ENCODE results near the gene CORO2B.

Gene CORO2B

DNA sequence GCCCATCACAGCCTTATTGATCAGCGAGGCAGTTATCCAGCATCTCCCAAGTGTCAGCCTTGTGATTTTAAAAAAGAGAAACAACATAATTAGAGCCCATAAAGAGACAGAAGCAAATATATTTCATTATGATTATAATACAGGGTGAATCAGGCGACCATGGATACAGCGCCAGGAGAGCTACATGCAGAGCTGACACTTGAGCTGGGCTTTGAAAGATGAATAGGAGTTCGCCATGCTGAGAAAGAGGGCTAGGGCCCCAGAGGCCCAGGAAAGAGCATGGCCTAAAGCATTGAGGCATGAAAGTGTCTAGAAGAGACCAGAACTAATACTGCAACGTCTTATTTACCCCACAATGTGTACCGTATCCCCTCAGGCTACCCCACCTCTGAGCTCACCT is 4.2 kb upstream of the CORO2B start:
- no peak for DNase-seq

DNA sequence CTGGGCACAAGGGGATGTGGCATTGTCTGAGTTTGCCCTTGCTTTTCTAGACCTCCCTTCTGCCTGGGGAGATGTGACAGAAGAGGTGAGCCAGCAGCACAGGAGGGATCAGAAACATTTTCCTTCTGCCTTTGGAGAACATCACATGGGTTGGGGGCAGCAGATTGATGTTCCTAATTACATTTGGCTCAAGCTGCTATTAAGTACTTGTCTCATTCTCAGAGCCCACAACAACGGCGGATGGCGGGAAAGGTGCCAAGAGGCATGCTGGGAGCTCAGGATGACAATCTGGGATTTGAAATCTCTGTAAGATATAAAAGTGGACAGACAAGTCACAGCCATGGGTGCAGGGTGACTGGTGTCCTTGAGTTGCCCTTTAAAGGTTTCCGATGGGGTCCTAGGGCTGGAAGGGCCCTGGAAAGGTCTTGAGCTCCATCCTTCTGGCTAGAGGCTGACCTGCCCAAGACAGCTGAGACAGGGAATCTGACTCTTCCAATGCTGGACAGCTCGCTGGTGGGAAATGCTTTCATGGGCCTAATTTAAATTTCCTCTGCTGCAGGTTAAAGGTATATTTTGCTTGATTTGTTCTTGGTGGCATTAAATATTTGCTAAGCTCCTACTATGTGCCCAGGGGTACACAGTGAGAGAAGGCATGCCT is 2.4 kb upstream of the CORO2B start:
- DNase-seq = no peak

DNA sequence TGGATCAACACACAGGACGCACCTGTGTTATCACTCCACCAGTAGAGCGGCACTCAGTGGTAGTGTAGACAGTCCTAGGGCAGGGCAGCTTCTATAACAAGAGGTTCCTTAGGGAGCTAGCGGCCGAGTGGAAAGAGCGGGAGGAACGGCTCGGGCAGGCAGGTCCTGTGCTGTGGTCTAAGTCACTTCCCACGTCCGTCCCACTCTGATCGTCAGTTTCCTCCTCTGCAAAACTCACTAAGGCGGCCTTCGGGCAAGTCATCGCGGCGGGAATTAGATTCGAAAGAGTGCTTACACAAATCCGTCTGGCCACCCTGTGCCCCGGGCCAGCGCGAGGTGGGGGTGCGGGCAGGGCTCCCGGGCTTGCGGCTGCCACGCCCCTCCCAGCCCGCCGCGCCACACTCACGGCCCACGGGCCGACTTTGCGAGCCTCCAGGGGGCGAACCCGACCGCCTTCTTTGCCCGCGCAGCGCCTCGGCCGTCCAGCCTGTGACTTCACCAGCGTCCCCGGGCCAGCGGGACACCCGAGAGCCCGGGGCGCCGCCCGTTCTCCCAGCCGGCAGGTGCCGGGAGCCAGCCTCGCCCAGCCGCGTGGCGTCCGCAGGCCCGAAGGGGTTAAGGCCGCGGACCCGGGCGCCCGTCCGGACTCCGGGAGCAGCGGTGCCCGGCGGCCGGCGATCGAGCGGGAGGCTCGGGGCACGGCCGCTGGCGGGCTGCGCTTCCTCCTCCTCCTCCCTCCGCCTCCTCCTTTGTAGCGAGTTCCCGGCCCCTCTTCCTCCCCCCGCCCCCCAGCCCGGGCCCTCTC is 416 bp upstream of the CORO2B start:
- no peak for DNase-seq

DNA sequence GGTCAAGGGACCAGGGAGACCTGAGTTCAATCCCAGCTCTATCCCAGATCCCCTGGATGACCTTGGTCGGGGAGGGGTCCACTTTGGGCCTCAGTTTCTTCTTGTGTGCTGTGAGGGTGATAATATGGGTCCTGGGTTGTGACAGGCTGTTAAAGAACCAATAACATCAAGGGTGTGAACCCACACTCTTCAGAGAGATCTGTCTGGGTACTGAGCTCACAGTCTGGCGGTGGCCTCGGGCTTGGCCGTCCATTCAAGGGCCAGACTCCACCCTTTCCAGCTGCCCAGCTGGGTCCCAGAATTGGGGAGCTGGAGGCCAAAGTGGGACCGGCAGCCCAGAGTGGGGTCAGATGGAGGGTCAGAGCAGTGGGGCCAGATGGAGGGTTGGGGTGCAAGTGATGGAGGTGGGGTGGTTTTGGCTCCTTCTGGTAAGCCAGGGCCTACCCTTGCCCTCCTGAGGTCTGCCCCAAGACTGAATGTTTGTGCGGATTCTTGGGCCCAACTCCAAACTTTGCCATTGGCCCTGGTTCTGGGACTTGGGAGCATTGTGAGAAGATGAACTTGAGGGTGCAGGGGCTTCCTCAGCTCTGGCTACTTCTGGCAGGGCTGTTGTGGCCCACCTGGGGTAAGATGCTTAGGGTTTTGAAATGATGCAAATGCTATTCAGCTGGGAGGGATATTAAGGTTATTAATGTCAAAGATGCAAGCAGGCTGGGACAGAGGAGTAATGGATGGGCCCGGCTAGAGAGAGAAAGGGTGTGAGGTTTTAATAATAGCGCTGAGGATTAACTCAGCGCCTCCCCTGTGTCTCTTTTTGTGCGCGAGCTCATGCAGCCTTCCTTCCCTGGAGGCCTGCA is 1.5 kb downstream of the CORO2B start:
- DNase-seq = no peak

DNA sequence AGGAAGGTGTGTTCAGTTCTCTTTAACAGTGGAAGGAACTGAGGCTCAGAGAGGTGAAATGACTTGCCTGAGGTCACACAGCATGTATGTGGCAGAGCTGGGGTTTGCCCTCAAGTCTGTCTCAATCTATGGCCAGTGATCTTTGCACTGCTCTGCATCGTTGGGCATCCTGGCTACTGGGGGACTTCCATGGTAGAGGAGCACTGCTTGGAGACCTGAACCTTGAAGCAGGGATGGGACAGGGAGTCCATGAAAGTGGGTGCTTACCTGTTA is 2.0 kb downstream of the CORO2B start:
- DNase-seq = no peak

DNA sequence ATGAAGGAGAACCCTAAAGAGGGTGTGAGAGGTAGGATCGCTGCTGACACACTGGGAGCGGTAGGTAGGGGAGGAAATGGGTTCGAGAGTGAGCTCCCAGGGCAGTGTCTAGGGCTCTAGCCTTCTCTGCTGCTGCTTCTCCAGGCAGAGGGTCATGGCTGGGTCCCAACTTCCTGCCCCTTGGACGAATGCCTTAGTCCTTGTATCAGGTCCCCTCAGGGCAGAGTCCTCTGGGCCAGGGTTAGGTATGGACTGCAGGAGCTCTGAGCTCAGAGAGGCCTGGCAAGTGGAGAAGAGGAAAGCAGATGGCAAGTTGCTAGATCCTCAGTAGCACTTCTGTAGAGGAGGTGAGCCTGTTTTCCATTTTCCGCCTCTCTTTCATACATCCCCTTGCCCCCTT is 2.9 kb downstream of the CORO2B start:
- no peak for DNase-seq

DNA sequence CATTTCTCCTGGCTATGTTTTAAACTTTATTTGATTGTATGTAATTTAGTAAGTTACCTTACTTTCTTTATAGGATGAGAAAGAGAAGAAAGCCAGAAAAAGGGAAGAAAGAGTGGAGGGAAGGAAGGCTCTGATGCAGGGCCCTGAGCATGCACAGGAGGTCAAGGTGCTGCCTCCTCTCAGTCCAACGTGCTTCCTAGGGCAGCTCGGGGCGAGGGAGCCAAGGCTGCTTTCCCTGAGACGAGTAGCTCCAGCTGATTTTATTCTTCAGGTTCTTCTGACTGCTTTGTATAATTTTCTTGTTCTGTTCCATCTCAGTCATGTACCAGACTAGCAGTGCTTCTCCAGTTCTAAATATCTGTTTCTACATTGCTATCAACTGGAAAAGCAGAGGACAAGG is 3.4 kb downstream of the CORO2B start:
- DNase-seq = no peak

DNA sequence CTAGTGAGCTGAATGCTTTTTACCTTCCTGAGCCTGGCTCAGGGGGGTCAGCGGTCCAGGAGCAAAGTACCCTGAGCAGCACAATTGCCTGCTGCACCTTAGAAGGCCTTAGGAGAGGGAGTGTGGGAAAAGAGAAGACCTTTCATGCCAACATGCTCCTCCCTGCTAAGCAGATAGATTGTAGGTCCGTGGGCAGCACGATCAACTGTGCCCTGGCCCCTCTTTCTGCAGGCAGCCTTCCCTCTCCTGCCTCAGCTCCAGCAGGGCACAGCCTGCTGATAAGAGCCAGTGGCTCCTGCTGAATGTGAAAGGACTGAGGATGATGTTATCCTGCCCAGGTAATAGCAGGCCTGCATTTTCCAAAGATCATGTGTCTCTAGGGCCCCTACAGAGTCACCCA is 4.1 kb downstream of the CORO2B start:
- DNase-seq = no peak

DNA sequence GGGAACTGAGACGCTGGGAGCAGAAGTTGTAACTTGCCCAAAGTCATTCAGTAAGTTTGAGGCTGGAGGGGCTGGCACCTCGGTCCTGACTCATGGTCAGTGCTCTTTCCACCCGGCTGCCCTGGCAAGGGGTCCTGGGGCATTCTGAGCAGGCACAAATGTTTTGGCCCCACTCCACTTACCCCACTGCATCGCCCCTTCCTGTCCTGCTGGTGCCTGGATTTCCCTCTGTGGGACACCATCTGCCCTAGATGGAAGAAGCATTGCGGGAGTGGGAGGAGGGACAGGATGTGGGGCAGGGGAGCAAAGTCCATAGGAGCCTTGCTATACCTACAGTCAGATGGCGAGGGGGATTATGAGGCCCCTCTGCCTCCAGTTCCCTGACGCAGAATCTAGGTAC is 4.5 kb downstream of the CORO2B start:
- no peak for DNase-seq

DNA sequence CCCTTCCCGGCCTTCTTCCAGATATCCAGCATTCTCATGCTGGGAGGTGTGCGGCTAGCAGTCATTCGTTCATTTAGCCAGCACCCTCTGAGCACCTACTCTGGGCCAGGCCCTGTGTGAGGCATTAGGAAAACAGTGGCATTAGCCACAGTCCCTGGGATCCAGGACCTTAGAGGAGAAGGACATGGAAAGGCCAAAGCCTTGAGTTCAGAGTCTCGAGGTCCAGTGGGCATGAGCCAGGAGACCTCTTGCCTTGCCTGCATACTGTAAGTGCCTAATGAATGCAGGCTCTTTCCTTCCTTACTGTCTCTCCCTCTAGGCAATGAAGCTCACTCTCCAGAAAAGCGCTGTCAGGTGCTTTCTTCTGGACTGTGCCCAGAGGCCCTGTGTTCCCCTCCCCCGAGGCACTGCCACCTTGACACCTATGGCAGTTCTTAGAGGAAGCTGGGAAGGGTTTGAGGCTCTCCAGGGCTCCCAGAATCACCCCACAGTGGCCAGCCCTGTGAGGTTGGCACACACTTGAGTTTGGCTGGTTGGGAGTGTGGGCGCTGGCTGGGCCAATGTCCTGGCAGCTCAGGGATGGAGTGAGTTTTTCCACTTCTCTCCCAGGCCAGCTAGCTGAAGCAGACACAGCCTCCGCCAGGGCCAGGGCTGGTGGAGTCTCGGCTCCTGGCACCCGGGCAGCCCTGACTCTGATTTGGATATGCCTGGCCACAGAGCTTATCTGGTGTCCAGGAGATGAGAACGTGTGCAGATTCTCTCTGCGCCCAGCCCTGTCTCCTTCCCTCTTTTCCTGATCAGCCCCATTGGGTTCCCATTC is 5.4 kb downstream of the CORO2B start:
- DNase-seq = no peak

DNA sequence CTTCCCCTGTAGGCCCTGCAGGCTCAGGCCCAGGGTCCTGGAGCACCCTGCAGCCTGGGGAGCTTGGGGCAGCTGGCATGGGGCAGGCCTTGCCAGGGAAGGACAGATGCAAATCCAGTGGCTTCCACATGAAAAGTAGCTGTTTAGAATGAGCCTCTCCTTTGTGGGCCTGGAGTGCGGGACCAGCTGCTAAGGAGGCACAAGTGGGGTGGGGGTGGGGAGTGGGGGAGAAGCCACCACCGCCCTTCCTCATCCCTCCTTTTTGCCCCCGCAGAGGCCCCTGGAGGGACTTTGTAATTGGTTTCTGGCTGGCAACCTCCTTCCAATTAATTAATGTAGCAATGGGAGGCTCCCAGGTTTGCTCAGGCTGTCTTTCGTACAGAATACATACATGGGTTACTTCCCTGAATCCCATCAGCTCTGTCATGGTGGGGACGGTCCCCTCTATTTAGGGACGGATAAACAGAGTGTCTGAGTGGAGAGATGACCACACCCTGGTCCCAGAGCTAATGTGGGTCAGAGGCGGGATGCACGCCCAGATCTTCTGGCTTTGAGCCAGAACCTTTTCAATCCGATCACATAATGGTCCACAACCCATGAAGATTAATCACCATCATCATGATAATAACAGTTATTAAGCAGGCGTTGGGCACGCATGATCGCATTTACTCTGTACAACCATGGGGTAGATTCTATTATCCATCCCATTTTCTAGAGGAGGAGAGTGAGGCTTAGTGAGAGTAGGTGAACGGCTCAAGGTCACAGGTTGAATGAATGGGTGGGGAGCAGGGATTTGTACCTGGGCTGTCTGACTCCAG is 6.2 kb downstream of the CORO2B start:
- DNase-seq = no peak

DNA sequence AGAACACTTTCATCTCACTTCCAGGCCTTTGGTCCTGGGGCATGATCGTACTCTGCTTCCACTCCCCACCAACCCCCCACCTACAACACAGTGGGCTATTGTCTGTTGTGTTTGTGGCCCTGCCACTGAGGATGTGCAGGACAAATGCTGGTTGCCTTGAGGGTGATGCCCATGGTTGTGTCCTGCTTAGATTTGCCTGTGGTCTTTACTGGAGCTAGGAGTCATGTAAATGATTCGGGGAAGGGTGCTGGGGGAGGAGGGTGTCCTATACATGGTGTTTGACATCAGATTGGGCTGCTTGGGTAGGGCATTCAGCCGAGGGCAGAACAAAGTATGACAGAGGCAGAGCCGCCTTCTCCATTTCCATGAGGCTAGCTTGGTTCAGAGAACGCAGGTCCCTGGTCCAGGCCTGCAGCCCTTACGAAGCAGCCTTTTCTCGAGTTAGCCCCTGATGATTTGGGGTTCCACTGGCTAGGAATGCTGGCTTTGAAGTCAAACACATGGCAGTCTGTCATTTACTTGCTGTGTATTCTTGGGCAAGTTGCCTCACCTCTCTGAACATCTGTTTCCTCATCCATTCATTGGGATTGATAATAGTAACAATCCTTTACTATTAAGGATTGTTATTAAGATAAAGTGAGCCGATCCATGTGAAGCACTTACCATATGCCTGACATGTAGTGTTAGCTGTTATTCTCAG is 6.9 kb downstream of the CORO2B start:
- DNase-seq = no peak

DNA sequence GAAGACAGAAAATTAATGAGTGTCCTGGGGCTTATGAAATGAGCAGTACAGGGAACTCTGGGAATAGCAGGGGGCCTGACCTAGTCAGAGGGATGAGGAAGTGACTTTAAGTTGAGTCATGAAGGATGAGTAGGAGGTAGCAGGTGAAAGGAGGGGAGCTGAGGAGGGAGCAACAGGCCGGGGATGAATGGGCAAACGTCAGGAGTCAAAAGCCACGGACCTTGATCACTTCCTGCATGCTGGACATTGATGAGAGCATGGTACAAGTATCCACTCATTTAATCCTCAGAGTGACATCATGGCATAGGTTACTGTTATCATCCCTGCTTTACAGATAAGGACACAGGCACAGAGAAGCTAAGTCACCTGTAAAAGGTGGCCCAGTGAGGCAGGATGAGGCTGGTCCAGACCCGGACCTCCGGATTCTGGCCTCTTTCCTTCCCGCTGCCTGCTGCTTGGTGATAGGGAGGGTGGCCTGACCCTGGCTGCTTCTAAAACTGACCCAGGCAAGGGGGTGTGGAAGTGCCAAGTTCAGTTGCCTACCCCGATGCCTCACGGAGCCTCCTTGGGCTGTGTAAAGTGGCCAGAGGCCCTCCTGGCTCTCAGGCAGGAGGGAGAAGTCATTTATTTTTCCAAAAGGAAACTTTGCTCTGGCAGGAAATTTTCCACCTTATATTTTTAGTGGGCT is 7.6 kb downstream of the CORO2B start:
- DNase-seq = no peak

DNA sequence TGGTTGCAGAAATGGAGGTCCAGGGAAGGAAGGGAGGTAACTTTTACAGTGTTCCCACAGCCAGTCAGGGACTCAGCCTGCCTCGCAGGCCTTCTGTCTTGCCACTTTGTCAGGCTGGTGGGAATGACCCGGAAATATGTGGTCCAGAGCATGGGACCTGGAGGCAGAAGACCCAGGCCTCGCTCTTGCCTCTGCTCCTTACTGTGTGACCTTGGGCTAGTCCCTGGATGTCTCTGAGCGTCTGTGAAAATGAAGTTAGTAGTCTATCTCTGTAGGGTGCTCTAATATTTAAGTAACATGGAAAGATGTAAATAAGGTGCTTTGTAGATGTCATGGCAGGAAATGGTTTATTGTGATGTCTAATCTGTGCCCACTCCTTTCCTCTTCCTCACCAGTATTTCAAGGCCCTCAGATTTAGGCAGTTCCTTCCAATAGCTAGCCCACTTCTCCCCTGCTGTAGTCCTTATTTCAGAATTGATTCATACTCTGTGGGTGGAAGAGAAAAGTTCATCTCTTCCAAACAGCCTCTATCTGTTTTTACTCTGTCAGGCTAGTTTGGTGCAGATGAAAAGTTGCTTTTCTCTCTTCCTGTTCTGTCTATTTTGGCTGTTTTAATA is 9.1 kb downstream of the CORO2B start:
- DNase-seq = no peak

DNA sequence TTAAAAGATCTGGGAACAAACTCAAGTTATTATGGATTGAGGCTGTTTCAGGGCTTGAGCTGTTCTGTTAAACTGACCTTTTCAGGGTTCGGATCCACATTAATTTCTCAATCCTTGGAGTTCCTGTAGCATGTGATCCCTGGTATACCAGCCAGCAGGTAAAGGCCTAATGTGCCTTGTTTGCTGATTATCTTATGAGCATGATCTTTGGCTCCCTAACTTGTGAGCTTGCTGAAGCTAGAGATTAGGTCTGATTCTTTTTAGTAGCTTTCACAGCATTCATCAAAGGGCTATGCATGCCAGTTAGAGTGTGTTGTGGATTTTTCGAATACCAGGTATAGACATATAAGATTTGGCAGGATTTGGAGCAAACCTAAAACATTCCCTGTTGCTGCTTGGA is 10.3 kb downstream of the CORO2B start:
- no peak for DNase-seq

DNA sequence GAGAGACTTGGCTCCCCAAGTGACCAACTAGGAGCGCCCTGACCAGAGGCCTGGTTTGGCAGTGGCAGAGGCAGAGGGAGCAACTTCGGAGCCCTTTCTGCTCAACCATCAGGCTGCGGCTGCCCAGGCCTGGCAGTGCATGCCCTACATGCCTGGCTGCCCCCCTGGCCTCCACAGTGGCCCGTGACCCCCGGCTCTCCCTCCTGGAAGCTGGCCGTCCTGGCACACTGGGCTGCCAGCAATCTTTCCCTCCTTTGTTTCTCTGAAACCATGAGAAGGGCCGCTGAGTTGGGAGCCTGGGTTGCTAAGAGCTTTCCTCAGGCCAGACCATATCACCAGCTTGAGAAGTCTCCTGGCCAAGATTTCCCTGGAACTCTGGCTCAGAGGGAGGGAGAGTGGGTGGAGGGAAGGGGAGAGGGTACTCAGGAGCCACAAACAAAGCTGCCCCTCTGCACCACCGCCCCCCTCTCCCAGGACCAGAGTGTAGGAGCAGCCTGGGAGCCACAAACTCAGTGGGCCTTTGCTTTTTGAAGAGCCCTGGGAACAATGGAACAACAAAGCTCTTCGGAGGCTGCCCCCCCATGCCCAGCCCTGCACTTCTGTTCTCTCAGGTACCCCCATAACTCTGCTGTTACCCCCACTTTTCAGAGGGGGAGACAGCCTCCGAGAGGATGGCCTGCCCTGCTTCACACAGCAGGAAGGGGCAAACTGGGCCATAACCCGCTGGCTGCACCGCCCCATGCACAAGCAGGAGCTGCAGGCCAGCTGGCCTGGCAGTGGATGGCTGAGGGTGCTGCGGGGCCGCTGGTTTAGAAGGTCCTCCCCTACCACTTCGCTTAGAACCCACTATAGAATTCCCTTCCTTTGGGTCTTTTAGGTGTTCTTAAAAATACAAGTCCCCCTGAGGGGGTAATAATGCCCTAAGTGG is 11.3 kb downstream of the CORO2B start:
- DNase-seq = no peak

DNA sequence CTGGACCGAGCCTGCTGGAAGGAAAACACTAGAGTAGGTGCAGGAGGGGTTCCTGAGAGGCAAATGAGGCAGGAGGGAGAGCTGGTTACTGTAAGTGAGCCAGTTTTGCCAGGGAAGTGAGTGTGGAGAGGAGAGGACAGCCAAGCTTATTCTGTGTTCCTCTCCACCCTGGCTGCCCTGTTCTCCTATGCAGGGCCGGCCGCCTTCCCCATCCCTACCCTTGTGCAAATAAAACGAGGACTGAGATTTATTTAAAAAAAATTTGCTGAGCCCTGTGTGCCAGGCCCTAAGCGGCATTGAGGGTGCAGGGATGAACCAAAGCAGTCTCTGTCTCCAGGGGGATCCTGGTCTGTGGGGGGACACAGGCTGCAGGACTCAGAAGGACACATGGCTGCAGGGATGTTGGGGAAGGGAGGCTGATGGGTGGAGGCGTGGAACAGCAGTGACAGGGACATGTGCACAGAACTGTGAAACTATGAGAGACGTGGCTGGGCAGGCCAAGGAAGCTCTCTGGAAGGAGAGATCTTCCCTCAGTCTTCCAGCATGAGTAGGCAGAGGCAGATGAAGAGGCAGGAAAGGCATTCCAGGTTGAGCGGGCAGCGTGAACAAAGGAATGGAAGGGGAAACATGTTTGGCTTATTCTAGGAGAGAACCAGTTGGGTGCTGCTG is 12.1 kb downstream of the CORO2B start:
- no peak for DNase-seq

DNA sequence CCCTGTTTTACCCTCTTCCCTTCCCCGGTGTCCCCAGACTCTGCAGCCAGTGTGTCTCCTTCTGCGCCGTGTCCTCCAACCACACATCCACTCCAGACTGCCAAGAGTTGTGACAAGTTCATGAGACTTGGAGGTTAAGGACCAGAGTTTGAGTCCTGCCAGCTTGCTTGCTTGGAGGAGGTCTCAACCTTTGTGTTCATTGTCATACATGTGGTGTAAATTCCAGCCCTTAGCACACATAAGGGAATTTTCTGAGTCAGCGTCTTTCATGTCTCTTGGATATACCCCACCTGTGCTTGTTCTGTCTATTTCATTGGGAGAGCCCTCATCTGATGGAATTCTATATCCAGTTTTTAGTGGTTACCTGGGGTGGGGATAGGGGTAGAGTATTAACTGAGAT is 13.3 kb downstream of the CORO2B start:
- no peak for DNase-seq

DNA sequence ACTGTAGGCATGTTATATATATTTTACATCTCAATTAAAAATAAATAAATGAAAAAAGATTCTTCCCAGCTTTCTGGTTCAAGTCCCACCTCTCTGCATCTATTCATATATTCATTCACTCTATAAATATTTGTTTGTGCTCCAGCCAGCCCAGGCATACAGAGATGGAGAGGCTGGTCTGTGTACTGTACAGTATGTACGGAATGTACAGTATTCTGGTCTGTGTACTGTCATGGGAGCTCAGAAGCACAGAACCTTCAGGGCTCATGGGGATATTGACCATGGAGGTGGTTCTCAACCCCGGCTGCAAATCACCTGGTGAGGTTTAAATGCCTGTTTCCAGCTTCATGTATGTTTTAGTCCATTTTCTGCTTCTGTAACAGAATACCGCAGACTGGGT is 13.8 kb downstream of the CORO2B start:
- no peak for DNase-seq

All from NCI-H1048 (cell line).